HepG2 (cell line): ENCODE results near the gene CTNNA1. TPM values are rescaled to one million over a fixed set of nuclear protein-coding genes. Genes with fewer than 3 reads are reported as not detected.

Experiments used
- BHLHE40 ChIP-seq: IDR thresholded peaks from 2 replicates; pipeline ENCODE4 v1.6.1; 2011; ENCODE audit warnings: low read length, improper control_type of control experiment
- ELF4 ChIP-seq: sonication (generic); formaldehyde crosslinking; IDR thresholded peaks from 2 replicates; pipeline ENCODE4 v1.5.0; 2020; ENCODE audit warnings: missing genetic modification reagents, mild to moderate bottlenecking, moderate library complexity, borderline replicate concordance
- ESRRA ChIP-seq: sonication (generic); formaldehyde crosslinking; IDR thresholded peaks from 2 replicates; pipeline ENCODE4 v1.5.1; 2020; ENCODE audit warnings: mild to moderate bottlenecking, low read depth, missing genetic modification reagents
- FOXC1 ChIP-seq: sonication (generic); formaldehyde crosslinking; IDR thresholded peaks from 2 replicates; pipeline ENCODE4 v1.8.0; 2022; ENCODE audit warnings: mild to moderate bottlenecking, missing genetic modification reagents, borderline replicate concordance
- HOMEZ ChIP-seq: IDR thresholded peaks from 2 replicates; pipeline ENCODE4 v1.6.1; 2016; ENCODE audit warnings: low read depth
- KDM2A ChIP-seq: sonication (generic); formaldehyde crosslinking; IDR thresholded peaks from 2 replicates; pipeline ENCODE4 v1.4.0; 2020; ENCODE audit warnings: low read depth, missing genetic modification reagents, borderline replicate concordance
- MAZ ChIP-seq, 2 experiments: sonication (generic) in 1 of 2; formaldehyde crosslinking in 1 of 2; IDR thresholded peaks; 2 replicates each; pipeline versions ENCODE4 v1.5.0 to v1.6.1; 2012 to 2020; ENCODE audit warnings: low read depth in 2 of 2, mild to moderate bottlenecking in 2 of 2, borderline replicate concordance in 1 of 2, improper control_type of control experiment in 1 of 2, low read length in 1 of 2, missing genetic modification reagents in 1 of 2, moderate library complexity in 1 of 2
- RBM22 ChIP-seq: fragments of 200-400 bp; formaldehyde crosslinking; optimal IDR thresholded peaks from 2 replicates; pipeline ENCODE3; 2017; ENCODE audit warnings: mild to moderate bottlenecking, low read length, moderate library complexity
- REPIN1 ChIP-seq: sonication (generic); formaldehyde crosslinking; IDR thresholded peaks from 2 replicates; pipeline ENCODE4 v1.8.0; 2022; ENCODE audit warnings: missing genetic modification reagents, low read depth, mild to moderate bottlenecking, borderline replicate concordance
- SOX6 ChIP-seq, 2 experiments: fragments of 450-650 bp in 1 of 2; sonication (generic) in 1 of 2; formaldehyde crosslinking in 1 of 2; IDR thresholded peaks; 2 replicates each; pipeline versions ENCODE4 v1.4.0 to v1.6.1; 2017 to 2020; ENCODE audit warnings: antibody characterized with exemption in 1 of 2, mild to moderate bottlenecking in 1 of 2, missing genetic modification reagents in 1 of 2
- TFDP1 ChIP-seq: IDR thresholded peaks from 2 replicates; pipeline ENCODE4 v1.6.1; 2016; ENCODE audit warnings: missing compliant biosample characterization, missing genetic modification reagents, borderline replicate concordance
- XRCC5 ChIP-seq: fragments of 200-400 bp; formaldehyde crosslinking; optimal IDR thresholded peaks from 2 replicates; pipeline ENCODE3; 2017; ENCODE audit warnings: mild to moderate bottlenecking, low read length
- ZKSCAN8 ChIP-seq: IDR thresholded peaks from 2 replicates; pipeline ENCODE4 v1.6.1; 2016; ENCODE audit warnings: borderline replicate concordance, missing genetic modification reagents, missing compliant biosample characterization
- ZMYM3 ChIP-seq: sonication (generic); formaldehyde crosslinking; IDR thresholded peaks from 2 replicates; pipeline ENCODE4 v1.5.1; 2020; ENCODE audit warnings: mild to moderate bottlenecking, missing genetic modification reagents
- ZNF20 ChIP-seq: sonication (generic); formaldehyde crosslinking; IDR thresholded peaks from 2 replicates; pipeline ENCODE4 v1.4.0; 2020; ENCODE audit warnings: mild to moderate bottlenecking, moderate library complexity, missing genetic modification reagents
- ZNF569 ChIP-seq: sonication (generic); formaldehyde crosslinking; IDR thresholded peaks from 2 replicates; pipeline ENCODE4 v1.5.0; 2020; ENCODE audit warnings: mild to moderate bottlenecking, missing genetic modification reagents, moderate library complexity, borderline replicate concordance
- ZNF616 ChIP-seq: sonication (generic); formaldehyde crosslinking; IDR thresholded peaks from 2 replicates; pipeline ENCODE4 v1.5.0; 2020; ENCODE audit warnings: low read depth, mild to moderate bottlenecking, missing genetic modification reagents
- ZXDC ChIP-seq: sonication (generic); formaldehyde crosslinking; IDR thresholded peaks from 2 replicates; pipeline ENCODE4 v1.5.0; 2020; ENCODE audit warnings: mild to moderate bottlenecking, missing genetic modification reagents
- polyA plus RNA-seq, 8 experiments: library from polyadenylated mRNA; depleted of rRNA in 3 of 8; stranded (reverse) in 7 of 8; unstranded in 1 of 8; fragments of >200 nt; fragmentation: Illumina TruSeq in 4 of 8; extraction: Trizol in 4 of 8; gene quantifications; 2 replicates each; pipeline versions ENCODE4 v1.2.1 to v1.2.3, GENCODE V29; 2011 to 2016; ENCODE audit warnings: low read depth in 4 of 8, missing spikeins in 1 of 8, mixed read lengths in 1 of 8; ENCODE audit not compliant: insufficient read depth in 1 of 8
- total RNA-seq, 5 experiments: library from RNA; depleted of rRNA; stranded (reverse); fragments of >200 nt; fragmentation: Illumina TruSeq; extraction: Trizol; gene quantifications; 2 replicates each; pipeline ENCODE4 v1.2.3, GENCODE V29; 2016; ENCODE audit warnings: low read depth in 1 of 5
- TF ChIP-seq, protein P1 (sequence below): IDR thresholded peaks from 2 replicates; pipeline ENCODE4 v1.6.1; 2012; ENCODE audit warnings: inconsistent platforms
- TF ChIP-seq, protein P2 (sequence below): sonication (generic); formaldehyde crosslinking; IDR thresholded peaks from 2 replicates; pipeline ENCODE4 v1.4.0; 2020; ENCODE audit warnings: missing genetic modification reagents

CTNNA1 gene
- total and polyA plus RNA-seq, 2 of the 13 experiments (the other 11 are each of a cell fraction or from before 2014, with no cell fraction given): 66.8 to 162 TPM

GRCh38 chr5:138964647-138965201 is 211.5 kb downstream of the CTNNA1 start (continued):
- TF ChIP-seq FOXC1 (CRISPR knock-in tag) (no peak; the same call in 1 of the 2 replicates), KDM2A (CRISPR knock-in tag) (0 out of 2 replicates have a peak, but pooled peaks have one; percentile 23), SOX6 (IDR thresholded peaks at IDR 0.05) (no peak), SOX6 (CRISPR knock-in tag; IDR thresholded peaks at IDR 0.05) (peak; percentile 40; the same call in 1 of the 2 replicates), ESRRA (peak; percentile 84; the same call in 1 of the 2 replicates), HOMEZ (CRISPR knock-in tag) (0 out of 2 replicates have a peak, but pooled peaks have one; percentile 14), XRCC5 (peak; percentile 44), ZNF20 (CRISPR knock-in tag) (no peak), ZNF569 (CRISPR knock-in tag) (no peak), BHLHE40 (peak; percentile 71; the same call in 1 of the 2 replicates), MAZ (IDR thresholded peaks at IDR 0.05; ENCODE audit: borderline replicate concordance, low read depth, low read length) (0 out of 2 replicates have a peak, but pooled peaks have one; percentile 16), MAZ (CRISPR knock-in tag; IDR thresholded peaks at IDR 0.05; ENCODE audit: low read depth) (no peak), ZKSCAN8 (0 out of 2 replicates have a peak, but pooled peaks have one; percentile 46), REPIN1 (CRISPR knock-in tag) (no peak), ZXDC (no peak), ZNF616 (CRISPR knock-in tag) (no peak), ELF4 (CRISPR knock-in tag) (no peak), ZMYM3 (CRISPR knock-in tag) (peak; percentile 74; the same call in 1 of the 2 replicates), TFDP1 (CRISPR knock-in tag) (no peak), RBM22 (no peak)
- TF ChIP-seq, protein P1, sequence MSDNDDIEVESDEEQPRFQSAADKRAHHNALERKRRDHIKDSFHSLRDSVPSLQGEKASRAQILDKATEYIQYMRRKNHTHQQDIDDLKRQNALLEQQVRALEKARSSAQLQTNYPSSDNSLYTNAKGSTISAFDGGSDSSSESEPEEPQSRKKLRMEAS: peak; percentile 62; the same call in 1 of the 2 replicates
- TF ChIP-seq, protein P2, sequence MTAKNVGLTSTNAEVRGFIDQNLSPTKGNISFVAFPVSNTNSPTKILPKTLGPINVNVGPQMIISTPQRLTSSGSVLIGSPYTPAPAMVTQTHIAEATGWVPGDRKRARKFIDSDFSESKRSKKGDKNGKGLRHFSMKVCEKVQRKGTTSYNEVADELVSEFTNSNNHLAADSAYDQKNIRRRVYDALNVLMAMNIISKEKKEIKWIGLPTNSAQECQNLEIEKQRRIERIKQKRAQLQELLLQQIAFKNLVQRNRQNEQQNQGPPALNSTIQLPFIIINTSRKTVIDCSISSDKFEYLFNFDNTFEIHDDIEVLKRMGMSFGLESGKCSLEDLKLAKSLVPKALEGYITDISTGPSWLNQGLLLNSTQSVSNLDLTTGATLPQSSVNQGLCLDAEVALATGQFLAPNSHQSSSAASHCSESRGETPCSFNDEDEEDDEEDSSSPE (CRISPR knock-in tag): no peak
